Right atrium auricular region (tissue), 2 donors: ENCODE results near the gene MTOR. TPM values are rescaled to one million over a fixed set of nuclear protein-coding genes. Genes with fewer than 3 reads are reported as not detected.

Source experiments
- DNase-seq: peaks from one replicate; pipeline ENCODE4 v3.0.0-alpha.2; 2019; ENCODE audit warnings: low spot score
- H3K27ac ChIP-seq, 2 donors: fragments of 200-600 bp; sonication (generic); 1 replicate in 1 of 2; 2 replicates in 1 of 2; pipeline ENCODE4 v1.5.1; 2016 to 2019
- H3K27me3 ChIP-seq, 2 donors: fragments of 200-600 bp; sonication (generic); one replicate each; pipeline versions ENCODE4 v1.5.1 to v1.6.0; 2017 to 2019
- H3K36me3 ChIP-seq: fragments of 200-600 bp; sonication (generic); one replicate; pipeline ENCODE4 v1.5.1; 2016
- H3K4me1 ChIP-seq, 2 donors: fragments of 200-600 bp; sonication (generic); one replicate each; pipeline versions ENCODE4 v1.5.1 to v1.6.0; 2017 to 2019
- H3K4me3 ChIP-seq, 2 donors: fragments of 200-600 bp; sonication (generic); 1 replicate in 1 of 2; 2 replicates in 1 of 2; pipeline ENCODE4 v1.5.1; 2017 to 2019; ENCODE audit warnings: mild to moderate bottlenecking in 1 of 2, moderate library complexity in 1 of 2
- H3K9me3 ChIP-seq, 2 donors: fragments of 200-600 bp; sonication (generic); one replicate each; pipeline ENCODE4 v1.5.1; 2019
- CTCF ChIP-seq, 2 donors: fragments of 200-600 bp; sonication (generic); IDR thresholded peaks; one replicate each; pipeline ENCODE4 v1.5.1; 2019; ENCODE audit warnings: antibody characterized with exemption in 2 of 2
- total RNA-seq, 2 donors: library from RNA; depleted of rRNA; stranded (reverse); fragments of >200 nt; gene quantifications; one replicate each; pipeline ENCODE4 v1.1.0, GENCODE V29; 2016

MTOR gene
- total RNA-seq, 2 donors from 2014 or later, result 28.1 to 36.0 TPM

DNA sequence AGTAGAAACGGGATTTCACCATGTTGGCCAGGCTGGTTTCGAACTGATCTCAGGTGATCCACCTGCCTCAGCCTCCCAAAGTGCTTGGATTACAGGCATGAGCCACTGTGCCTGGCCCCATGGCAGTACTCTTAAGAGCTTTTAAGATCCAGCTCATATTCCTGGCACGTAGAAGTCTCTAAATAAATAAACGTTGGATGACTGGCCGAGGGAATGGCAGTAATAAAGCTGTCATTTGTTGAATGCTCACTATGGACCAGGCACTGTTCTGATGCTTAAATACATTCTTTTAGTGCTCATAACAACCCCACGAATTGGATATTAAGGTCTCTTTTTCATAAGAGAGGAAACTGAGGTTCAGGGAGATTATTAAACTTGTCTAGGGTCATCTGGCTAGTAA lies 31.5 kb upstream of the MTOR start:
- Histone ChIP-seq H3K4me1 (no peaks in the 10 kb centered on the region), H3K27ac (no peak overlapping the region), H3K9me3 (no peaks in the 10 kb centered on the region), H3K27me3 (no peaks in the 10 kb centered on the region), H3K4me3 (no peak overlapping the region), H3K36me3 (no peaks in the 10 kb centered on the region)
- DNase-seq, result no peak
- no peak for TF ChIP-seq CTCF (IDR thresholded peaks at IDR 0.05)

- Histone ChIP-seq H3K9me3 (no peaks in the 10 kb centered on the region), H3K27me3 (no peaks in the 10 kb centered on the region), H3K36me3 (peaks cover 12% of the 10 kb centered on the region), H3K4me3 (no peak overlapping the region), H3K4me1 (no peaks in the 10 kb centered on the region), H3K27ac (no peak overlapping the region)
- no peak for DNase-seq
- no peak for TF ChIP-seq CTCF (IDR thresholded peaks at IDR 0.05)
These were observed 28.7 kb upstream of the MTOR start for GRCh38 chr1:11291049-11291448.

GRCh38 chr1:11289064-11289463 lies 26.7 kb upstream of the MTOR start:
- peaks cover 17% of the 10 kb centered on the region for H3K36me3 ChIP-seq
- no peaks in the 10 kb centered on the region for H3K27me3 ChIP-seq
- H3K4me1 ChIP-seq, result no peaks in the 10 kb centered on the region
- no peaks in the 10 kb centered on the region for H3K9me3 ChIP-seq
- TF ChIP-seq CTCF (IDR thresholded peaks at IDR 0.05), result no peak
- no peak for DNase-seq
- no peak overlapping the region for H3K4me3 ChIP-seq
- H3K27ac ChIP-seq, result no peak overlapping the region

GRCh38 chr1:11286735-11287410 lies 24.5 kb upstream of the MTOR start:
- no peaks in the 10 kb centered on the region for H3K9me3 ChIP-seq
- H3K27me3 ChIP-seq, result no peaks in the 10 kb centered on the region
- no peak for DNase-seq
- no peak for TF ChIP-seq CTCF (IDR thresholded peaks at IDR 0.05)
- peaks cover 0 to 5% of the 10 kb centered on the region in 2 donors for H3K4me1 ChIP-seq
- H3K4me3 ChIP-seq, result no peak overlapping the region
- H3K27ac ChIP-seq, result no peak overlapping the region
- peaks cover 23% of the 10 kb centered on the region for H3K36me3 ChIP-seq

DNA sequence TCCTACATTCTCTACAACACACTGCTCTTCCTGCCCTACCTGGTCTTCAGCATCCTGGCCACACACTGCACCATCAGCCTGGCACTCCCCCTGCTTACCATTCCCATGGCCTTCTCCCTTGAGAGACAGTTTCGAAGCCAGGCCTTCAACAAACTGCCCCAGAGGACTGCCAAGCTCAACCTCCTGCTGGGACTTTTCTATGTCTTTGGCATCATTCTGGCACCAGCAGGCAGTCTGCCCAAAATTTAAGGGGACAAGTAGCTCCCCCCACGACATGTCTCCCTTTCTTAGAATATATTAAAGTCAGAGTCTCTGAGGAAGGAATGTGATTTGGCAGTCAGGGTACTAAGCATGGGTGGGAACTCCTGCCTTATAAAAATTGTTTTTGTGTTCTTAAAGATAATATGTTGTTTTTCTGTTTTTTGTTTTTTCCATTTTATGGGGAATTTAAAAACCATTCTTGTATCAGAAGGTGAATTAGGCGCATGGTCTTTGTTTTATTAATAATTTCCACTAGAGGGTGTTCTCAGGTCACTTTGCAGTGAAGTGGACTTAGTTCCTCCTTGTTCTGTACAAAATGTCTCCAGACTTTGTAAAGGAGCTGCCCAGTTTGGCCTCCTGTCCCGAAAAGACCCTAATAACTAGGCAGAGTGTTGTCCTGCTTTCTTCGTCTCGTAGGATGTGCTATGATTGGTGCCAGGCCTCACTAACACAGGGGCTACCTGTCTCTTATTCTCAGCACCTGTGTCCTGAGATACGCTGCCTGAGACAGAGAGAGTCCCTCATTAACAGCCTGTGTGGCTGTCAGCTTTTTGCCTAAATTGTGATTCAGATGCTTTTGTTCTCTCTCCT lies 23.8 kb upstream of the MTOR start:
- no peak overlapping the region for H3K4me3 ChIP-seq
- peaks cover 0 to 10% of the 10 kb centered on the region in 2 donors for H3K4me1 ChIP-seq
- peaks cover 23% of the 10 kb centered on the region for H3K36me3 ChIP-seq
- no peaks in the 10 kb centered on the region for H3K27me3 ChIP-seq
- no peak for DNase-seq
- H3K27ac ChIP-seq, result no peak overlapping the region
- no peak for TF ChIP-seq CTCF (IDR thresholded peaks at IDR 0.05)
- H3K9me3 ChIP-seq, result no peaks in the 10 kb centered on the region
